HG03558 (cell line): ENCODE data around the gene IRS1.

ENCODE experiments used
- ATAC-seq: cut with Tn5 transposase; IDR thresholded peaks from one replicate; pipeline ENCODE4 v1.9.1; 2021; ENCODE audit warnings: moderate number of reproducible peaks; ENCODE audit not compliant: unreplicated experiment; ENCODE audit errors: extremely low read depth

Gene IRS1

GRCh38 chr2:226699321-226699720, 100.3 kb downstream of the IRS1 start:
- ATAC-seq, result no peak

- no peak for ATAC-seq
These were observed 100.9 kb downstream of the IRS1 start for GRCh38 chr2:226698671-226699070.

- no peak for ATAC-seq
These were observed 104.9 kb downstream of the IRS1 start for GRCh38 chr2:226694586-226695284.

GRCh38 chr2:226694149-226694548, 105.5 kb downstream of the IRS1 start:
- no peak for ATAC-seq

GRCh38 chr2:226693521-226693920, 106.1 kb downstream of the IRS1 start:
- no peak for ATAC-seq

- ATAC-seq, result no peak
These were observed 107.0 kb downstream of the IRS1 start for GRCh38 chr2:226692521-226693126.

- ATAC-seq, result no peak
These were observed 108.4 kb downstream of the IRS1 start for GRCh38 chr2:226691255-226691654.

- ATAC-seq, result no peak
These were observed 109.1 kb downstream of the IRS1 start for GRCh38 chr2:226690461-226691024.

- ATAC-seq, result no peak
These were observed 111.9 kb downstream of the IRS1 start for GRCh38 chr2:226687641-226688253.

GRCh38 chr2:226684563-226684959, 115.1 kb downstream of the IRS1 start:
- no peak for ATAC-seq

- ATAC-seq, result no peak
These were observed 115.6 kb downstream of the IRS1 start for GRCh38 chr2:226683944-226684562.

GRCh38 chr2:226683196-226683595, 116.4 kb downstream of the IRS1 start:
- ATAC-seq, result no peak
